Epidermal melanocyte (primary cell): ENCODE measurements around the gene GPATCH4.
"Not testable (repeated sequence)": the region's sequence is repeated elsewhere in the genome, so short reads cannot be mapped to it uniquely, and the experiment has no call there.

ENCODE experiments used
- DNase-seq: peaks from one replicate; pipeline ENCODE4 v3.0.0; 2011; ENCODE audit warnings: low spot score; ENCODE audit not compliant: insufficient read length

GPATCH4 gene

GRCh38 chr1:156598125-156598524 lies 3.2 kb downstream of the GPATCH4 start:
- DNase-seq = no peak

- no peak for DNase-seq
Observed at GRCh38 chr1:156596426-156596825, 4.9 kb downstream of the GPATCH4 start.

DNA sequence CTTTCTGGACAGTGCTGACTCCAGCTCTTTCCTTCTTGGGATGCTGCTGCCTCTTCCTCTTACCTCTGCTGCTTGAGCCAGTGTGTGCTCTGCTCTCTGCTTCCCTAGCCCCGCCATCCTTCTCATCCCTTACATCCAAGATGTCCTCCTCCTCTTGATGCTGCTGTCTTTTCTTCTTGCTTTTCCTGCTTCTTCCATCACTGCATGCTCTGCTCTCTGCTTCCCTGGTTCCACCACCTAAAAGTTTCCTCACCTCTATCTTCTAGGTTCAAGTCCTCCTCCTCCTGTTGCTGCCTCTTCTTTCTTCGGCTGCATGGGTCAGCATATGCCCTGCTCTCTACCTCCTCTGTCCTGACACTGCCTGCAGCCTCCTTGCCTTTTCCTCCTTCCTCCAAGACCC lies 6.3 kb downstream of the GPATCH4 start:
- DNase-seq = no peak

DNA sequence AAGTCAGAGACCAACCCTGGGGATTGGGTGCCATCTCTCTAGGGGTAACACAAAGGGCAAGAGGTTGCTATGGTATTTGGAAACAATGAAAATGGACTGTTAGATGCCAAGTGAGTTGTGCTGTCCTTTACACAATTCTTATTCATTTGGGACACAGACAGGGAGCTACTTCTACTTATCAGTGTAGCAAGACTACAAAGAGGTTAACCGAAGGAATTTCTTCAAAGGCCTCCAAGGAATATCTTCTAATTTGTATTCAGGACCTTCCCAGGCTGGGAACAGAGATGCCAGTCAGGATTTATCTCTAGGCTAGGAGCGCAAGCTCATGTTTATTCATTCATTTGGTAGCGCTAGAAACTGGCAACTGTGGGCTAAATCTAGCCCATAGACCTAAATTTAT lies 7.1 kb downstream of the GPATCH4 start:
- no peak for DNase-seq

- DNase-seq = no peak
Observed at GRCh38 chr1:156593661-156593989, 7.7 kb downstream of the GPATCH4 start.

DNA sequence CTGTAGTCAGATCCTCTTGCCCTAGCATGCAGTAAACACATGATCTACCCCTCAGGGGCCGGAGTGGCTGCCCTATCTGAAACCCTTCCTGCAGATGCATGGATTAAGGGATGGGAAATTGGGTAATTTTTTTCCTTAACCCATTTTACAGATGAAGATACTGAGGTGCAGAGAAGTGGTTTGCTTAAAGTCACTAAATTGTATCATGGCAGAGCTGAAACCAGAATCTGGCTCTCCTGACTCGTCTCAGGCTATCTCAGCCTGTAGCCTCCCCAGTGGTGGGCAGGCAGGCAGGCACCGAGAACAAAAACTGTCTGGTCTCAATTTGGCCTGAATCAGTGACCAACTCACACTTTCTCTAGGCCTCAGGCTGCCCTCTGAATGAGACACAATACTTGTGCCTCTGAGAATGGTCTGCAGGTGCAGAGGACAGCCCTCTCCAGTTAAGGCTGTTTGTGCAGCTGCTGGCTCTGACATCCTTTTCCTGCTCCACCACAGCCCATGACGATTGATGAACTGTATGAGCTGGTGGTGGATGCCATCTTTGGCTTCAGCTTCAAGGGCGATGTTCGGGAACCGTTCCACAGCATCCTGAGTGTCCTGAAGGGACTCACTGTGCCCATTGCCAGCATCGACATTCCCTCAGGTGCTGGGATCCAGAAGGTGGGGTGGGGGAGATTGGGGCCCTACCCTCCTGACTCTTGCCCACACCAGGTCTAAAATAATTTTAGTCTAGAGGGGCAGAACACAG lies 8.2 kb downstream of the GPATCH4 start:
- DNase-seq = no peak

DNA sequence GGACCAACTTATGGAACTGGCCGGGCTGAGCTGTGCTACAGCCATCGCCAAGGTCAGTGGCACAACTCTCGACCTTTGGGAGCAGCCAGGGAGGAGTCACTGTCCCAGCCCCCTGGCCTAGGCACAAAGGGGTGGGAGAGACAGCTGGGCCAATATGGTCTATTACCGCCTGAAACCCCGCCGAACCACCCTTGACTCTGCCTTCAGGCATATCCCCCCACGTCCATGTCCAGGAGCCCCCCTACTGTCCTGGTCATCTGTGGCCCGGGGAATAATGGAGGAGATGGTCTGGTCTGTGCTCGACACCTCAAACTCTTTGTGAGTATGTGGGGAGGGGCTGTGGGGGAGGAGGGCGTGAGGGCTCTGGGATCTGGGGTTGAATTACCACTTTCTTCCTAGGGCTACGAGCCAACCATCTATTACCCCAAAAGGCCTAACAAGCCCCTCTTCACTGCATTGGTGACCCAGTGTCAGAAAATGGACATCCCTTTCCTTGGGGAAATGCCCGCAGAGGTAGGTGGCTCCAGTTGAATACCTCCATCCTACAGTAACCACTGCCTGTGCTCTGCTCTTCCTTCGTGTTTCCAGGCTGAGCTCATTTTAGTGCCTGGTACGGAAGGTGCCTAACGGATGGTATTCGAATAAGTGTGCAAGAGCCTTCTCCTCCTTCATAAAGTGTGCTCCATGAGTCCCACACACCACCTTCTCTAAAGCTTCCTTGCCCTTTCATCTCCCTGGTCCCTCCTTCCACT lies 8.9 kb downstream of the GPATCH4 start:
- no peak for DNase-seq

- peak; percentile 79 for DNase-seq
Observed at GRCh38 chr1:156591432-156592157, 9.7 kb downstream of the GPATCH4 start, which contains the start of gene NAXE. Gene NAXE, plus strand, starts transcription at chr1:156591776. Its CDS starts 29 bp downstream, at chr1:156591805.

- no peak for DNase-seq
Observed at GRCh38 chr1:156591181-156591431, 10.2 kb downstream of the GPATCH4 start.

DNA sequence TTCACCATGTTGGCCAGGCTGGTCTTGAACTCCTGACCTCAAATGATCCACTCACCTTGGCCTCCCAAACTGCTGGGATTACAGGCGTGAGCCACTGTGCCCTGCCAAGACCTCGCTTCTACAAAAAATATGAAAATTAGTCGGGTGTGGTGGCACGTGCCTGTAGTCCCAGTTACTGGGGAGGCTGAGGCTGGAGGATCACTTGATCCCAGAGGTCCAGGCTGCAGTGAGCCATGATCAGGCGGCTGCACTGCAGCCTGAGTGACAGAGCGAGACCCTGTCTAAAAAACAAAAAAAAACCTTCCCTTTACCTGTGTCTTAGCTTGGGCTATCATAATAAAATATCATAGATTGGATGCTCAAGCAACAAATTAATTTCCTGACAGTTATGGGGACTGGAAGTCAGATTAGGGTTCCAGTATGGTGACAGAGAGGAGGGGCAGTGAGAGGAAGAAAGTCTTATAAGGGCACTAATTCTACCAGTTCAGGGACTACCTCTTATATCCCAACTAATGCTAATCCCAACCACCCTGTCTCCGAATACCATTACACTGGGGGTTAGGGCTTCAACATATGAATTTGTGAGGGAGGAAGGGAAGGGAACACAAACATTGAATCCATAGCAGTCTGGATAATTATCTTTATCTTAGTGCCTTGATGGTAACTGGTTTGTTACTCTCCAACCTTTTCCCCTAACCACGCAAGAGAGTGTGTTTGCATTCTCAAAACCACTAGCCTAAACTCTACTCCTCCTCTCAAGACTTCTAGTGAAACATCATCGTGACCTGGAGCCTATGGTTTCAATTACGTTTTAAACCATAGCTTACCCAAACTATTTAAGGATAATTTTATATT lies 10.7 kb downstream of the GPATCH4 start:
- no peak for DNase-seq

GRCh38 chr1:156589546-156589945 lies 11.7 kb downstream of the GPATCH4 start:
- DNase-seq = no peak

GRCh38 chr1:156587927-156588326 lies 13.4 kb downstream of the GPATCH4 start:
- DNase-seq = not testable (repeated sequence)

DNA sequence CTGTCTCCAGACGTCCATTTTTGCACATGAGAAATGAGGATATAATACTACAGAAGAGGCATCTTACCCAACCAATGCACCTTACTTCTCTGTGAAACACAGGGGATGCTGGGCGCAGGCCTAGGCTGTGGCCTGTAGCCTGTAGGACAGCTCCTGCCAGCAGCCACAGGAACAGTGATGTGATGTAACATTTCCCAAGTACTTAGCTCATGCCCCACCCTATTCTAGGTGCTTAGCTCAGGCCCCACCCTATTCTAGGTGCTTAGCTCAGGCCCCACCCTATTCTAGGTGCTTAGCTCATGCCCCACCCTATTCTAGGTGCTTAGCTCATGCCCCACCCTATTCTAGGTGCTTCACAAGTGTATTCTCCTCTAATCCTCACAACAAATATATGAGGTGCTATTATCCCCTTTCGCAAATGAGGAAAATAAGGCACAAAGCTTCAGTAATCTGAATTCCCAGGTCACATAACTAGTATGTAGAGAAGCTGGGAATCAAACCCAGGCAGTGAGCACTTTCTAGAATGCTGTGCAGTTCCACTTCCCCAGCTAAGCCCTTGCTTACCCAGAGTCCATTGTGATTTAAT lies 14.3 kb downstream of the GPATCH4 start:
- DNase-seq = no peak

DNA sequence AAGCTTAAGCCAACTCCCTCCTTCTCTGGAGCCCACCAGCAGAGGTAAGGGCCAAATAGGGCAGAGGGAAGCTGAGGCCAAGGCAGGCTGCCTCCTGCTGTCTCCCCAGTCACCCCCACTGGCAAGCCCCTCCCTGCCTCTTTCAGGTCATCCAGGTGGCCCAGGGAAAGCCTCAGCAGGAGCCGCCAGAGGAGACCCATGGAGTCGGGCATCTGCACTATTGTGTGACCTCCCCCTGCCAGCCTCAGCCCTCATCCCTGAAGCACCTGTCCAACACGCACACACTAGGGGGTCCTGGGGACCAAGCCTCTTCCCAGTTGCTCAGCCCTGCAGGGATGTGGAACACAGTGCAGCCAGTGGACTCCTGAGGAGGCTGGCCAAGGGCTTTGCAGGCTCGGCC lies 15.0 kb downstream of the GPATCH4 start:
- DNase-seq = no peak

GRCh38 chr1:156584813-156585212 lies 16.5 kb downstream of the GPATCH4 start:
- no peak for DNase-seq

- DNase-seq = peak; percentile 74
Observed at GRCh38 chr1:156583821-156584622, 17.3 kb downstream of the GPATCH4 start.

DNA sequence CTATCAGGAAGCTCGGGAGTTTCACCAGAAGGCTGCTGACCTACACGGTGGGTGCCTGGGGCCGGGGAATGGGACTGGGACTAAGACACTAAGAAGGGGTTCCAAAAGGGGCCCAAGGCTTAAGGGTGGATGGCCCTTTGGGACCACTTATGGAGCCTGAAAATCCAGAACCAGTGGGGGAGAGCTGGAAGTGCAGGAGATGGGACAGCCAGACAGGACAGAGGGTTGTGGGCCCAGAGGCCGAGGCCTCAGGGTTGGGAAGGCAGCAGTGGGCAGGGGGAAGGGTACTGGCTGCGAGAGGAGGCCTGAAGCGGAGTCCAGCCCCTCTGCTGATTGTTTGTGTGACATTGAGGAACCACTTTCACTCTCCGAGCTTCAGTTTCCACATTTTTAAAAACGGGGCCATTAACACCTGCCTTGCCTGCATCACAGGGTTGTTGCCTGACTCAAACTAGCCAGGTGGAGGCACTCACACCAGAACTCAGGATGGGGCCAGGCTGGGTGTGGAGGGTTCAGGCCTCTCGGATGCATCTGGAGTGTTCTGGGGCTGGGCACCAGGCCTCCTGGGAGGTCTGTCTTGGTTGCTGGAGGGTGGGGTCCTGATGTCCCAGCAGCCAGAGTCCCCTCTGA lies 18.8 kb downstream of the GPATCH4 start:
- no peak for DNase-seq

GRCh38 chr1:156581661-156582387 lies 19.5 kb downstream of the GPATCH4 start:
- DNase-seq = no peak

DNA sequence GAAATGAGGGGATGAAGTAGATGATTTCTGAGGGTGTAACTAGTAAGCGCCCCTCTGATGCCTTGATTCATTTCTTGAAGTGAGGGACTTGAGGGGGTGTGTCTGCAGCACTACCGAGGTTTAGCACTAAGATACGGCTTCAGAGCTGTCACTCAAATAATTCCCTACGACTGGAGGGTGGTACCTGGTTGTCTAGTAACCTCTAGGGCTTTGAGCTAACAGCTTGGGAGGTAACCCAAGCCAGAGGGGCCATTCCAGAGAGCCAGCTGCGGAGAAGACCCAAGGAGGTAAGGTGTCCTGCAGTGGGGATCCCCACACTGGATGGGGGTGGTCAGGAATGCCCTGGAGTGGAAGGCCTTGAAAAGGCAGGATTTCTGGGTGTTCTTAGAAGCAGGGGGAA lies 21.8 kb downstream of the GPATCH4 start, which contains the start of gene TTC24:
TSS of gene TTC24 (plus strand) at position 252 of the 400 bp plus-strand sequence. CDS start 1,642 bp downstream, outside the sequence.
- no peak for DNase-seq
